GM18507 (cell line): ENCODE results near the gene HHIP.

Experiments used
- DNase-seq: peaks from one replicate; pipeline ENCODE4 v3.0.0; 2011; ENCODE audit warnings: low read depth; ENCODE audit not compliant: insufficient read length; ENCODE audit errors: extremely low spot score
- FAIRE-seq: peaks from 2 replicates; lab custom pipeline; 2011; peaks lifted over from hg19 to GRCh38; lab: Jason Lieb, UNC

HHIP gene, protein sequence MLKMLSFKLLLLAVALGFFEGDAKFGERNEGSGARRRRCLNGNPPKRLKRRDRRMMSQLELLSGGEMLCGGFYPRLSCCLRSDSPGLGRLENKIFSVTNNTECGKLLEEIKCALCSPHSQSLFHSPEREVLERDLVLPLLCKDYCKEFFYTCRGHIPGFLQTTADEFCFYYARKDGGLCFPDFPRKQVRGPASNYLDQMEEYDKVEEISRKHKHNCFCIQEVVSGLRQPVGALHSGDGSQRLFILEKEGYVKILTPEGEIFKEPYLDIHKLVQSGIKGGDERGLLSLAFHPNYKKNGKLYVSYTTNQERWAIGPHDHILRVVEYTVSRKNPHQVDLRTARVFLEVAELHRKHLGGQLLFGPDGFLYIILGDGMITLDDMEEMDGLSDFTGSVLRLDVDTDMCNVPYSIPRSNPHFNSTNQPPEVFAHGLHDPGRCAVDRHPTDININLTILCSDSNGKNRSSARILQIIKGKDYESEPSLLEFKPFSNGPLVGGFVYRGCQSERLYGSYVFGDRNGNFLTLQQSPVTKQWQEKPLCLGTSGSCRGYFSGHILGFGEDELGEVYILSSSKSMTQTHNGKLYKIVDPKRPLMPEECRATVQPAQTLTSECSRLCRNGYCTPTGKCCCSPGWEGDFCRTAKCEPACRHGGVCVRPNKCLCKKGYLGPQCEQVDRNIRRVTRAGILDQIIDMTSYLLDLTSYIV

DNA sequence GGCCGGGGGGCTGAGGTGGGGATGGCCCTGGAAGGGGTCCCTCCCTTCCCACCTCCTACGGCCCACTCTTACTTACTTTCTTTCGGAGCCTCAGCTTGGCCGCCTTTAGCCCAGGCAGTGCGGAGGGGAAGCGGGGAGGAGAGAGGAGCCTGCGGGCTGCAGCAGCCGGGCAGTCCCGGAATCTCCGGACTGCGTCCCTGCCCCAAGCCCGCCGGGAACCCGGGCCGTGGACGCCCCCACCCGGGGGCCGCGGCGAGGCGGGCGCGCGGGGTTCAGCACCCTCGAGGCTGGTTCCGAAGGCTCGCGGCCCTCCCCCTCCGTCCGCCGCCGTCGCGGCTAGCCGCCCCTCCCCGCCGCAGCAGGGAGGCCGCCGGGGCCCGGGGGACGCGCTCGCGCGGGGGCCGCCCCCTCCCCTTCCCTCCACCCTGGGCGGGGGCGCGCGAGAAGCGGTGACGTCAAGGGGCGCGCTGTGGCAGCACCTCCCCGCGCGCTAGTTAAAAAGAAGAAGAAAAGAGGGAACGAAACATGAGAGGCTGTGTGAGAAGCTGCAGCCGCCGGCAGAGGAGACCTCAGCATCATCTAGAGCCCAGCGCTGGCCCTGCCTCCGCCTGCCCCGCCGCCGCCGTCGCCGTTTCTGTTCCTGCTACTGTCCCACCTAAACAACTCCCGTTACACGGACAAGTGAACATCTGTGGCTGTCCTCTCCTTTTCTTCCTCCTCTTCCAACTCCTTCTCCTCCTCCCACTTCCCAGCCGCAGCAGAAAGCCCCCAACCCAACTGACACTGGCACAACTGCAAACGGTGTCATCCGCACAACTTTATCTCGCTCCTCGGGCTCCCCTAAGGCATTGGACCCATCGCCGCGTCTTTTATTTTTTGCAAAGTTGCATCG, at the start of gene HHIP:
Gene HHIP (plus strand): TSS at position 526 of the 892 bp plus-strand sequence. CDS start 520 bp downstream, outside the sequence.
- DNase-seq: no peak
- no peak for FAIRE-seq

DNA sequence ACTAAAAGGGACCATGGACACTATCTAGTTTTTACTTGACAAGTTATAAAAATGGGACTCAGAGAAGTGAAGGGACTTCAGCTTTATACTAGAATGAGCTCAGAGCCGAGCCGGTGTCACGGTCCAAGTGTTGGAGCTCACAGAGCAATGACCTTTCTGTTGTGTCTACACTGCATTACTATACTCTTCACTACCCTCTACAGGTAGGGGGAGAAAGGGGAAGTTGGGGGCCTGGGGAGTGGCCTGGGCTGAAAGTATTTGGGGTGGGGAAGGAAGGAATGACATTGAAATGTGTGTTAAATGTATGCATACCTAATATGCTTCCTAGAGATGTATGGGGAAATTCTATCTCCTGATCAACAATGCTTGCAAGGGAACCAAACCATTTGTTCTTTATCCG, 48.8 kb upstream of the HHIP start:
- no peak for DNase-seq
- FAIRE-seq: no peak

DNA sequence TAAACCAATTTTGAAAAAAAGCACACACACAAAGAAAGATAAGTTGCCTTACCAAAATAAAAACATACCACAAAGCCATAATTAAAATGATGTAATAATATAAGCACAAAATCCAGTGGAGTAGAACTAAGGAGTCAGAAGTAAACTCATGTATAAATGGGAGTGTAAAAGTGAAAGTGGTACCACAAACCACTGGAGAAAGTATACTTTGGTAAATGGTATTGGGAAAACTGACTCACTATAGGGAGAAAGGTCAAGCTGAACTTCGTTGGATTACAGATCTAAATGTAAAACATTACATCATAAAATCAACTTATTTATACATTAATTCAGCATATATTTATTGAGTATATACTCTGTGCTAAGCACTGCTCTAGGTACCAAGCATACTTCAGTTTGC, 46.3 kb upstream of the HHIP start:
- no peak for FAIRE-seq

DNA sequence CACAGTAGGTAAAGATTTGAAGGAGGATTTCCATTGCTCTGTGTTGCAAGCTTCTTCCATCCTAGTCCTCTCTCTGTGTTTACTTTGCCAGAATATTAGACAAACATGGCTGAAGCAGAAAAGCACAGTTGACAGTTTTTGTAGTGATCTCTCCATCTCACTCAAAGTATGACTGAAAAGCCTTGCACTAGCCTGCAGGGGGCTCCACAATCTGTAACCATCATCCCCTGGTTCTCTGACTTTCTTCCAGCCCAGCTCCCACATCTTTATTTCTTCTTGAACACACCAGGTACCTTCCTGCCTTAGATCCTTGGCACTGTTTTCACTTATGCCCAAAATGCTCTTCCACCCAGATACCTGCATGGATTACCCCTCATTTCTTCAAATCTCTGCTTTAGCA, 34.1 kb upstream of the HHIP start:
- FAIRE-seq: peak; percentile 36
- no peak for DNase-seq

More for the DNA sequence above, 46.3 kb upstream of the HHIP start:
- DNase-seq: no peak

DNA sequence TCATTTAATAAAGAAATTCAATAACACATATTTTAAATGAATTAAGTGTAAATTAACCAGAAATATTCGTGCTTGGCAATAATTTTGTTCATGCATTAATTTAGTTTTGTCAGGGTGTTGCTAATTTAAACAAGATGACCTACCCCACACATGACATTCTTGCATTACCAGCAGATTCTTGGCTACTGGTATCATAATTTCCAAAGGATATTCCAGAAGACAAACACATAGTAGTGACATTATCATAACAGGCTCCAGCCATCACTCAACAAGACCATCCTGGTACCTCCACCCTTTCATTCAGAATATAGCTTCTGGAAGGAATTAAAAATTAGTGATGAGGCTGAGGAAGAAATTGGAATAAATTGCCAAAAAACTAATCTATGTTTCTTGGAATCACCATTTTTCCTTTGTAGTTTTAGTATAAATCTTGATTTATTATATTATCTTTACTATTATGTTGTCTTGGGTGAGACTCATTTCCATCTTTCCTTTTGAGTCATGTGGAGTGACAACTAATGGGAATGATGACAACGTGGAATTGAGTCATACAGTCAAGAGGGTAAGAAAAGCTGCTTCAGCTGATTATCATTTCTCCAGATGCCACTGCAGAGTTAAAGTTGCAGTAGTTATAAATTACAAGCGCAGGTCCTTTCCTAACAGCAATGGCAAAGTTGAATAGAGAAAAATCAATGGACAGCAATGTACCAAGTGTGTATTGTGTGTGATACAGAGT, 30.9 kb upstream of the HHIP start:
- DNase-seq: no peak
- no peak for FAIRE-seq

DNA sequence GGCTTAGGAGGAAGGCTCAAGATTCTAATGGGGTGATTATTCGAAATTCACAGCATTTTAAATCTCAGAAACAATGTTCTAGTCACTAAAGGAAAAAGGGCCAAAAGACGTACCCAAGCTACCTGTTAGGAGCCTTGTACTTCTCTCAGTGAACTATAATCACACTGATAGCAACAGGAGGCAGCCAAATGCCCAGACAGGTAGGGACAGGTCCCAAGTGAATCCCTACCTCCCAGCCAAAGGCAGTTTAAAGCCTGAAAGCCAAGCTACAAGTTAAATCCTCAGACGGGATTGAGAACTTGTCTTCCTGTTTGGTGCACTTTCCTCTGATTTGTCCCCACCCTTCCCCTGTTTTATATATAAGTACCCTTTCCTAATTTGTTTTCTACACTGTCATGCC, 24.3 kb upstream of the HHIP start:
- FAIRE-seq: no peak
- no peak for DNase-seq

DNA sequence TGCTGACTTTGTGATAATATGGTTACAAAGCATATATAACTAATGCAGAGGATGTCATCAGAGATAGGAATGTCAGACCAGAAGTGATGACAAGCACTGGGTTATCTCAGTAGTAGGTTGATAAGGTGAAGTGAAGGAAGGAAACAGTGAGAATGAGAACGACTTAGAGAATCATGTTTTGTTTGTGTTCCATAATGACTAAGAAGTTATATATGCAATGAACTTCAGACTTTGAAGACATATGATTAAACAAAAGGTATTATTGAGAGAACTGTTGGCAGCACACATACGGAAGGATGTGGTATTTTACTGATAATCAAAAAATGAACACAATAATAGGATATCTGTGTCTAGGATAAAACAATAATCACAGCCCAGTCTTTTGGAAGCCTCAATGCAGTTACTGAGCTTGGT, 18.3 kb upstream of the HHIP start:
- no peak for DNase-seq
- no peak for FAIRE-seq

DNA sequence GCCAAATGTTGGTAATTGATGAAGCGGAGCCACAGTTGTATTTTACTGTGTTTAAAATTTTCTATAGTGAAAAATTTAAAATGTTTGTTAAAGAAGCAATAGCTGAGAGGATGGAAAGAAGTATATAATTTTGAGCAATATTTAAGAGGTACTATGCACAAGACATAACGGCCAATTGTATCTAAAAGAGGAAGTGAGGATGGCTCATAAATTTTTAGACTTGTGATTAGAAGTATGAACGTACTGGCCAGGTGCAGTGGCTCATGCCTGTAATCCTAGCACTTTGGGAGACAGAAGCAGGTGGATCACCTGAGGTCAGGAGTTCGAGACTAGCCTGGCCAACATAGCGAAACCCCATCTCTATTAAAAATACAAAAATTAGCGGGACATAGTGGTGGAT, 12.7 kb upstream of the HHIP start:
- FAIRE-seq: no peak
- no peak for DNase-seq

DNA sequence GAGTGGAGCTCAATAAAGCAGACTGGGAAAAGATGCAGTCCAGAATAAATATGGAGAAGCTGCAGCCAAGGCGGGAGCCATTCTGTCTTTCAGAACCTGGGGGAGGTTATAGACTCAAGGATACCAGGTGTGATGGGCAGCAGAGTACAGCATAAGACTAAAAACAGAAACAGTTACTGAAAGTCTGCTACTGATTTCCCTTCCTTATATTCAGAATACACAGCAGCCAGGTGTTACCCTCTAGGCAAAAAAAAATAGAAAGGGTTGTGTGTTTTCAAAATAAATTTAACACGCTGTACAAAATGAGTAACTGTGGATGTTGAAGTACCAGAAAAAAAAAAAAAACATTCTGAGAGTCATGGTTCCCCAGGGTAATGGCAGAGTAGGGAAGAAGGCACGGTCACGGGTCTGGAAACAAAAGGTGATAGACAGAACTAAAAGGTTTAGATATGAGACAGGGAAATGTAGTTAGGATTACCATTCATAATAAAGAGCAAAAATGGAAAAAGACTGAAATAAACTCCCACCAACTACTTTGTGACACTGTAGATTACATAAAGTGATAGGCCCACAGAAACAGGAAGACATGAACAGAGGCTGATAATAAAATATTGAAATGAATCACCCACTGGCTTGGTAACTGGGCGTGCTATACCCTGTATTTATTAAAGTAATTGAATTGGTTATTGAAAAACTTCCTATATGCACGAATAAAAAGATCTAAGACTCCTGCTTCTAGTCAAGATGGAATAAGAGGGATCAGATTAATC, 10.8 kb upstream of the HHIP start:
- FAIRE-seq (peak; percentile 56), DNase-seq (no peak)

DNA sequence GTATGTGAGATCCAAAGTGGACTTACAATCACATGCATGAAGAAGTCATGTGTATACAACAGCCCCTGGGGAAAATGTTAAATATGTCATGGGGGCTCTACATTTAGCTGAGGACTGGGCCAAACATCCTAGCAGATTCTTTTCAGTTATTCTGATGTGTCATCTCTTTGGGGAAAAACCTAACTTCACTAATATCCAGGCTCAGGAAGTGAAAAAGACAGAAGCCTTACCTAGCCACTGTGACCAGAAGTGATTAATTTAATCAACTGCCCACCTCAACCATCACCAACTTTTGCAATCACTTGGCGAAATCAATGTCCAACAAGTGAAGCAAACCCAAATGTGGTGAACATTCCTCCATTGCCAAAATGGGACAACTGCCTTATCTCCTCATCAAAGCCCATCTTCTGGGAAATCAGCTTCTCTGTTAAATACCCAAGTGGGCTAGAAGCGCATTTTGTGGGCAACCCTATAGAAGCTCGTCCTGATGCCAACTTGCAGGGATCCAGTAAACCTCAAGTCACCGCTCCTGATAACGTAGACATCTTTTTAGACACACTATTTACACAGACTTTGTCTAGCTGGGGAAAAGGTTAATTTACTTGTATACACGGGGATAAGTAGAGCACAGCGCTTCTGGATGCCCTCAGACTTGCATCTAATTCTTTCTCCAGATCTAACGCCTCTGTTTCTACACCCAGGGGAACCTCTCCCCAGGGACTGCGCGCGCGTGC, 1.4 kb upstream of the HHIP start:
- DNase-seq (no peak), FAIRE-seq (no peak)

DNA sequence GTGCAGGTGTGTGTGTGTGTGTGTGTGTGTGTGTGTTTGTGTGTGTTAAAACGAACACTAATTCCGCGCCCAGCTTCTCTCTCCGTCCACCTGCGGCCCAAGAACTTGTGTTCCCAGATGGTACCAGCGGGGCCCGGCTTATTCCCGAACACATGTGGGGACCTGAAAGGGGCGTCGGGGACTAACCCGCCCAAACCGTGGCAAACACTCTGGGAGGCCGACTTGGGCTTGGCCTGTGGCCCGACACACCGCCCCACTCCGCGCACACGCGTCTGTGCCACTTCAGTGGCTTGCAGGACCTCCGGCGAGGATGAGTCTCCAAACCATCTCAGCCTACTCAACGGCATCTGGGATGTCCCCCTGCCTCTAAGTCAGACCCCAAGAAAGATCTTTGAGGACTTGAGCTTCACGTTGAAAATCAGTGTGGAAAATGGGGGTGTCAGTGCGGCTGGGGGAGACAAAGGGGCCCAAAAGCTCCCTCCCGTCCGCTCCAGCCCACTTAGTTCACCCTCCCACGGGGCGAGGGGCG, 790 bp upstream of the HHIP start:
- no peak for DNase-seq
- no peak for FAIRE-seq

DNA sequence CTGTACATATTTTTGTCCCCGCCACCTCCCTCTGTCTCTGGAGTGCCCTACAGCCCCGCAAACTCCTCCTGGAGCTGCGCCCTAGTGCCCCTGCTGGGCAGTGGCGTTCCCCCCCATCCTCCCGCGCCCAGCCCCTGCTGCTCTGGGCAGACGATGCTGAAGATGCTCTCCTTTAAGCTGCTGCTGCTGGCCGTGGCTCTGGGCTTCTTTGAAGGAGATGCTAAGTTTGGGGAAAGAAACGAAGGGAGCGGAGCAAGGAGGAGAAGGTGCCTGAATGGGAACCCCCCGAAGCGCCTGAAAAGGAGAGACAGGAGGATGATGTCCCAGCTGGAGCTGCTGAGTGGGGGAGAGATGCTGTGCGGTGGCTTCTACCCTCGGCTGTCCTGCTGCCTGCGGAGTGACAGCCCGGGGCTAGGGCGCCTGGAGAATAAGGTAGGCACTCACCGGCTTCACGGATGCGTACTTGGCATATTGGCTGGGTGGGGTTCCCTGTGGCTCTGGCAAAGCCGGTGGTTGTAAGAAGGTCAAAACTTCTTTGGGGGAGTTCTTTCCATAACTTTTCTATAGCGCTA, 653 bp downstream of the HHIP start:
- FAIRE-seq (no peak), DNase-seq (no peak)

DNA sequence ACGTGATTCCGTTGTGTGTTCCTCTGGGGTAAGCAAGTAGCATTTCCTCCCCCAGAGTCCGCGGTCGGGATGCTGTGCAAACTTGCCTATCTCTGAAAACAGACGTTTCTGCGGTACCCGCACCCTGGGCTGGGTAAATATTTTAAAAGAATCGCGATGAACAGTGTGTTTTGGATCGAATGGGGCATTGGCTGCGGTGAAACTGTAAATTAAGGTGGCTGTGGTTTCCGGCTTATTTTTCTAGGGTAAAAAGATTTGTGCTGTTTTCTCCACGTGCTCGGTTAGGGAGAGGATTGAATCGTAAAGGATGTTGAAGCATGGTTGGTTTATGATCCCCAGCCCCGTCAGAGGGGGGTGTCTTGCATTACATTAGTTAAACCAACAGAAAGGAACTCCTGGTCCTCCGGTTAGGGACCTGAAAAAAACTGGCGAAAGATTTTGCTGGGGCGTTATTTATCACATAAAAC, 1.2 kb downstream of the HHIP start:
- no peak for FAIRE-seq
- DNase-seq: no peak

DNA sequence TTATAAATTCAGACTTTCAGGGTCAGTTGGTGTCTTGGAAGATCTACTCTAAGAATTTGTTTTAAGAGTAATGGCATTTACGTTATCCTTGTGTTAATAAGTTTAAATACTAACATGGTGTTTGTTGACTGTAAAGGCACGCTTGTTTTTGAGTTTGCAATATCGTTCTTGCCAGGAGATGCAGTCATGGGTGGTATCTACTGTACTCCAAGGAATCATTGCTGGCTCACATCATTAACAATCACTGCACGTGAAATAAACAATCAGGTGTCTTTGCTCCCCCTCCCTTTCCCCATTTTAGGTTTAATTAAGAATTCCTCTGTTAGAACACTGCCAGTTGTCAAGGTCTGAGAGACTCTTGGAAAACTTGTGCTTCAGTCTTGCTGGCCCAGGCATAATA, 1.6 kb downstream of the HHIP start:
- no peak for FAIRE-seq
- no peak for DNase-seq

DNA sequence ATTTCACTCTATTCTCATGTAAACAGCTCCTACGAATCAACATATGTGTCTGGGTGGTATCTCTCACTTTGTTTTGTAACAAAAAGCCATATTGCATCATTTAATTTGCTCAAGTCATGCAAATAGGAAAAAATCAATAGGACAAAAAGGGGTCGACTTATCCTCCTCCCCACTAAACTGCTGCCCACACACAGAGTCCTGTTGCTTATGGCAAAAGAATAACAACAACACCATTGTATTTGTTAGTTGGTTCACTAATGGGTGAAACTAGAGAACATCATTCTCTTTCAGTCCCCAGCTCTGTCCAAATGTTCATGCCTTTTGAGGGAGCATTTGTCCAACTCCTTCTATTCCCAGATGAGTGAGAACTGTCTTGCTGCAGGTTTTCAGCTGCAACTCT, 2.1 kb downstream of the HHIP start:
- FAIRE-seq (no peak), DNase-seq (no peak)

DNA sequence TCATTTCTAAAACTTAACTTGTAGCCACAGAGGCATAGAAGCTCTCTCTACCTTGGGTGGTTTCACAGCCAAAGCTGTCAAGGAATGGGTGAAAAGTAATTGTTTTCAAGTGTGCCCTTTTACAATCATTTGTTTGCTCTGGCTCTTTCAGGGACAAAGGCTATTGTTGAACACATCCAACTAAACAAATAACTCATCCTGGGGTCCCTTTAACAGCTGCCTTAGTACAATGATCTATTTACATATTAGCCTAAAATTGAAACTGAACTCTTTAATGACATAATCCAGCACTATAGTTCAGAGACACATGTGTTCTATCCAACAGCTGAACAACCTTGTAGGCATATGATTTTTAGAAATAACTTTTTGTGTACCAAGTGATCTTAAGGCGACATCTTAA, 3.7 kb downstream of the HHIP start:
- DNase-seq: no peak

DNA sequence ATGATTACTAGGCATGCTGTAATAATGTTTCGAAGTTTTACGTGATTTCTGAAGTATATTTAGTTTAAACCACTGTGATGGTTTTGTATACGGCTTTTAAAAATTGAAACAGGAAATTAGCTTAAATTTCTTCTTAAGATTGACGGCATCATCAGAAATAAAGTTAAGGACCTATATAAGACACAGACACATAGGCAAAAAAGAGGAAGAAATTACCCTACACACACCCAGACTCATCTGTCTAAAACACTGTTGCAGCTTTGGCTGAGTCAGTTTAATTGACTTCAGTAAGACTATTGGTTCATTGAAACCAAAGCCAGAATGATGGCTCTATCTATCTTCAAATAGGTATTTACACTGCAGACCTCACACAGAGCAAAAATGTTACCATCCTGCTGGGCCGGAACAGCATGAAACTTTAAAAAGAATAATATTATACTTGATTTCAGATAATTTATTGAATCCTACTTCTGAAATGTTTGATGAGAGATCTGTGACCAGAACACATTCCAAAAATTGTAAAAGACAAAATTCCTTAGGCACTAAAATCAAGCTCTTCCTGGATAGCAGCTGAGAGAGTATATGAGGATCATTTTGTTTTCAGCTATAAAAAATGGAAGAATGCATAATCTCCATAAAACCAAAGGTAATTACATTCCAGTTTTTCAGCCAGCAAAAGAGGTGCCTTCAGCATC, 4.5 kb downstream of the HHIP start:
- FAIRE-seq (no peak), DNase-seq (no peak)

More for the DNA sequence above, 3.7 kb downstream of the HHIP start:
- no peak for FAIRE-seq
